Mesodermal cell (in vitro differentiated cells): Measurements from ENCODE around the gene MICAL3.

Source experiments
- H3K27ac ChIP-seq: 2 replicates; pipeline ENCODE4 v1.7.0; 2013; ENCODE audit warnings: mild to moderate bottlenecking, low read depth, low read length, moderate library complexity; ENCODE audit not compliant: severe bottlenecking
- H3K36me3 ChIP-seq: 2 replicates; pipeline ENCODE4 v1.7.1; 2013; ENCODE audit warnings: mild to moderate bottlenecking, low read length, moderate library complexity; ENCODE audit not compliant: control insufficient read depth, insufficient read depth
- H3K4me1 ChIP-seq: one replicate; pipeline ENCODE4 v1.7.1; 2013; ENCODE audit warnings: mild to moderate bottlenecking, low read length; ENCODE audit not compliant: insufficient read depth, control insufficient read depth, poor library complexity, severe bottlenecking
- H3K4me3 ChIP-seq: 2 replicates; pipeline ENCODE4 v1.7.0; 2013; ENCODE audit warnings: low read length, control low read depth, mild to moderate bottlenecking; ENCODE audit not compliant: insufficient read depth, poor library complexity, severe bottlenecking; ENCODE audit errors: extremely low read depth
- H3K9me3 ChIP-seq: 2 replicates; pipeline ENCODE4 v1.7.1; 2013; ENCODE audit warnings: mild to moderate bottlenecking, low read length, moderate library complexity; ENCODE audit not compliant: control insufficient read depth
- WGBS, 2 experiments: methylation state at CpG; one replicate each; pipeline ENCODE4 v1.1.5; 2013; ENCODE audit warnings: missing lambda C conversion rate in 2 of 2; ENCODE audit not compliant: insufficient coverage in 2 of 2; 5-methylcytosine and 5-hydroxymethylcytosine counted together

Gene MICAL3

GRCh38 chr22:17775781-17776465 is 248.4 kb downstream of the MICAL3 start:
- Histone ChIP-seq H3K4me1 (peaks cover 15% of the 10 kb centered on the region), H3K9me3 (no peaks in the 10 kb centered on the region), H3K27ac (no peak overlapping the region), H3K36me3 (no peaks in the 10 kb centered on the region), H3K4me3 (no peak overlapping the region)
- 93 to 95% methylated on average over 5 to 8 of the region's 10 CpGs for WGBS, 2 experiments

GRCh38 chr22:17774926-17775685 is 249.3 kb downstream of the MICAL3 start:
- no peaks in the 10 kb centered on the region for H3K36me3 ChIP-seq
- H3K27ac ChIP-seq: no peak overlapping the region
- no peaks in the 10 kb centered on the region for H3K9me3 ChIP-seq
- WGBS, 2 experiments: 83 to 87% methylated on average over 23 to 24 of the region's 27 CpGs
- peaks cover 10% of the 10 kb centered on the region for H3K4me1 ChIP-seq
- H3K4me3 ChIP-seq: no peak overlapping the region

GRCh38 chr22:17774206-17774925 is 250.0 kb downstream of the MICAL3 start, which contains the start of gene BID:
Gene BID, minus strand, starts transcription at chr22:17774469. Its CDS starts 24,353 bp downstream, at chr22:17750116.
- Histone ChIP-seq H3K4me1 (peaks cover 10% of the 10 kb centered on the region), H3K4me3 (peak within 1 kb of the TSS; percentile 53), H3K36me3 (no peaks in the 10 kb centered on the region), H3K9me3 (no peaks in the 10 kb centered on the region), H3K27ac (peak within 1 kb of the TSS; percentile 23)
- WGBS, 2 experiments: 2 to 6% methylated on average over 21 to 32 of the region's 64 CpGs

GRCh38 chr22:17773606-17774205 is 250.7 kb downstream of the MICAL3 start:
- Histone ChIP-seq H3K4me1 (peaks cover 10% of the 10 kb centered on the region), H3K36me3 (no peaks in the 10 kb centered on the region), H3K9me3 (no peaks in the 10 kb centered on the region), H3K4me3 (peak overlapping the region; percentile 53), H3K27ac (peak overlapping the region; percentile 23)
- 0 to 1% methylated on average over 11 to 30 of the region's 47 CpGs for WGBS, 2 experiments

- 39 to 71% methylated on average over 9 to 12 of the region's 18 CpGs for whole genome bisulfite sequencing, 2 experiments
- Histone ChIP-seq H3K36me3 (no peaks in the 10 kb centered on the region), H3K4me3 (peak overlapping the region; percentile 53), H3K9me3 (no peaks in the 10 kb centered on the region), H3K27ac (no peak overlapping the region), H3K4me1 (peaks cover 10% of the 10 kb centered on the region)
Observed at GRCh38 chr22:17772958-17773605, 251.3 kb downstream of the MICAL3 start.

- WGBS, 2 experiments: 79 to 87% methylated on average over 18 of the region's 21 CpGs
- H3K9me3 ChIP-seq: no peaks in the 10 kb centered on the region
- H3K27ac ChIP-seq: no peak overlapping the region
Observed at GRCh38 chr22:17772249-17772957, 252.0 kb downstream of the MICAL3 start.

GRCh38 chr22:17770180-17771077 is 253.9 kb downstream of the MICAL3 start:
- Histone ChIP-seq H3K4me1 (peaks cover 10% of the 10 kb centered on the region), H3K36me3 (no peaks in the 10 kb centered on the region), H3K4me3 (no peak overlapping the region), H3K27ac (no peak overlapping the region), H3K9me3 (no peaks in the 10 kb centered on the region)
- 88 to 97% methylated on average over 16 of the region's 19 CpGs for WGBS, 2 experiments

More at GRCh38 chr22:17772249-17772957, 252.0 kb downstream of the MICAL3 start:
- Histone ChIP-seq H3K4me1 (peaks cover 10% of the 10 kb centered on the region), H3K4me3 (no peak overlapping the region), H3K36me3 (no peaks in the 10 kb centered on the region)

GRCh38 chr22:17769716-17770082 is 254.7 kb downstream of the MICAL3 start:
- 92 to 97% methylated on average over 9 of the region's 9 CpGs for WGBS, 2 experiments
- no peaks in the 10 kb centered on the region for H3K9me3 ChIP-seq
- no peak overlapping the region for H3K4me3 ChIP-seq
- H3K36me3 ChIP-seq: no peaks in the 10 kb centered on the region
- H3K27ac ChIP-seq: no peak overlapping the region
- H3K4me1 ChIP-seq: peaks cover 10% of the 10 kb centered on the region

GRCh38 chr22:17769013-17769715 is 255.2 kb downstream of the MICAL3 start:
- peaks cover 10% of the 10 kb centered on the region for H3K4me1 ChIP-seq
- no peak overlapping the region for H3K4me3 ChIP-seq
- 90 to 93% methylated on average over 7 to 12 of the region's 14 CpGs for WGBS, 2 experiments
- no peaks in the 10 kb centered on the region for H3K36me3 ChIP-seq
- H3K9me3 ChIP-seq: no peaks in the 10 kb centered on the region
- H3K27ac ChIP-seq: no peak overlapping the region
